Liver (tissue), 9 donors: ENCODE measurements around the gene EHMT1. TPM values are rescaled to one million over a fixed set of nuclear protein-coding genes. Genes with fewer than 3 reads are reported as not detected.

Experiments used
- DNase-seq: peaks from one replicate; pipeline ENCODE4 v3.0.0-alpha.2; 2017; ENCODE audit warnings: low spot score
- H3K27ac ChIP-seq, 2 donors: one replicate each; pipeline ENCODE4 v1.7.0; 2013; ENCODE audit warnings: inconsistent platforms in 2 of 2, low read length in 2 of 2, control low read depth in 1 of 2, low read depth in 1 of 2, mild to moderate bottlenecking in 1 of 2
- H3K27me3 ChIP-seq, 4 donors: one replicate each; pipeline versions ENCODE4 v1.6.1 to v1.7.0; 2013; ENCODE audit warnings: low read length in 3 of 4, inconsistent platforms in 1 of 4, mild to moderate bottlenecking in 1 of 4, moderate library complexity in 1 of 4; ENCODE audit not compliant: control insufficient read depth in 4 of 4, insufficient read depth in 4 of 4
- H3K36me3 ChIP-seq, 4 donors: one replicate each; pipeline versions ENCODE4 v1.6.1 to v1.7.0; 2013; ENCODE audit warnings: low read length in 3 of 4, mild to moderate bottlenecking in 3 of 4, low read depth in 1 of 4, moderate library complexity in 1 of 4; ENCODE audit not compliant: control insufficient read depth in 4 of 4, insufficient read depth in 3 of 4
- H3K4me1 ChIP-seq, 4 donors: one replicate each; pipeline versions ENCODE4 v1.6.1 to v1.7.0; 2013; ENCODE audit warnings: low read length in 3 of 4, mild to moderate bottlenecking in 3 of 4, moderate library complexity in 1 of 4; ENCODE audit not compliant: control insufficient read depth in 4 of 4, insufficient read depth in 4 of 4
- H3K4me3 ChIP-seq, 3 donors: one replicate each; pipeline versions ENCODE4 v1.6.1 to v1.7.0; 2013; ENCODE audit warnings: low read length in 3 of 3, control low read depth in 1 of 3, low read depth in 1 of 3, mild to moderate bottlenecking in 1 of 3
- H3K9ac ChIP-seq, 2 donors: one replicate each; pipeline ENCODE4 v1.7.0; 2013; ENCODE audit warnings: low read length in 2 of 2, mild to moderate bottlenecking in 2 of 2, moderate library complexity in 2 of 2, control low read depth in 1 of 2, low read depth in 1 of 2
- H3K9me3 ChIP-seq, 4 donors: one replicate each; pipeline versions ENCODE4 v1.6.1 to v1.7.0; 2013; ENCODE audit warnings: low read length in 3 of 4; ENCODE audit not compliant: control insufficient read depth in 4 of 4
- CTCF ChIP-seq: fragments of 150-350 bp; IDR thresholded peaks from 2 replicates; pipeline ENCODE4 v1.5.1; 2017; ENCODE audit warnings: improper control_type of control experiment, low read depth, low read length; ENCODE audit not compliant: missing input control
- EGR1 ChIP-seq, 2 donors: IDR thresholded peaks; 2 replicates each; pipeline ENCODE4 v1.6.1; 2016 to 2018; ENCODE audit warnings: antibody characterized with exemption in 2 of 2, low read depth in 2 of 2
- FOXA1 ChIP-seq: IDR thresholded peaks from 2 replicates; pipeline ENCODE4 v1.6.1; 2016; ENCODE audit warnings: antibody characterized with exemption
- GABPA ChIP-seq, 2 donors: IDR thresholded peaks in 1 of 2; conservative IDR thresholded peaks in 1 of 2; 2 replicates each; pipeline ENCODE4 v1.6.1; 2016; ENCODE audit warnings: antibody characterized with exemption in 2 of 2, mild to moderate bottlenecking in 1 of 2, moderate library complexity in 1 of 2
- HNF4A ChIP-seq, 2 donors: conservative IDR thresholded peaks; 2 replicates each; pipeline ENCODE4 v1.6.1; 2016; ENCODE audit warnings: antibody characterized with exemption in 2 of 2, mild to moderate bottlenecking in 2 of 2
- HNF4G ChIP-seq: IDR thresholded peaks from 2 replicates; pipeline ENCODE4 v1.6.1; 2016; ENCODE audit warnings: antibody characterized with exemption
- JUND ChIP-seq, 2 donors: IDR thresholded peaks; 2 replicates each; pipeline ENCODE4 v1.6.1; 2016; ENCODE audit warnings: antibody characterized with exemption in 2 of 2
- RXRA ChIP-seq, 2 donors: IDR thresholded peaks; 2 replicates each; pipeline ENCODE4 v1.6.1; 2017 to 2018; ENCODE audit warnings: antibody characterized with exemption in 2 of 2, mild to moderate bottlenecking in 1 of 2
- SP1 ChIP-seq: IDR thresholded peaks from 2 replicates; pipeline ENCODE4 v1.6.1; 2018; ENCODE audit warnings: antibody characterized with exemption, mild to moderate bottlenecking
- TAF1 ChIP-seq: conservative IDR thresholded peaks from 2 replicates; pipeline ENCODE4 v1.6.1; 2016; ENCODE audit warnings: antibody characterized with exemption, mild to moderate bottlenecking
- YY1 ChIP-seq: IDR thresholded peaks from 2 replicates; pipeline ENCODE4 v1.6.1; 2016; ENCODE audit warnings: antibody characterized with exemption, mild to moderate bottlenecking
- ZBTB33 ChIP-seq: IDR thresholded peaks from 2 replicates; pipeline ENCODE4 v1.6.1; 2016; ENCODE audit warnings: antibody characterized with exemption
- WGBS: extraction: QIAGEN DNeasy Blood & Tissue Kit; methylation state at CpG from one replicate; pipeline ENCODE4 v1.1.7; 2013; 5-methylcytosine and 5-hydroxymethylcytosine counted together
- polyA plus RNA-seq, 2 donors: library from polyadenylated mRNA; stranded (reverse) in 1 of 2; unstranded in 1 of 2; fragments of 200-250 nt in 1 of 2; fragments of >200 nt in 1 of 2; fragmentation: Nextera tagmentation in 1 of 2; extraction: Ambion mirVana in 1 of 2; gene quantifications; one replicate each; pipeline versions ENCODE4 v1.2.1 to v1.2.3, GENCODE V29; 2013 to 2015
- total RNA-seq, 2 donors: library from RNA; depleted of rRNA; stranded (reverse); fragments of >200 nt; gene quantifications; one replicate each; pipeline ENCODE4 v1.2.3, GENCODE V29; 2014
- TF ChIP-seq, protein P1 (sequence below): IDR thresholded peaks from 2 replicates; pipeline ENCODE4 v1.6.1; 2016; ENCODE audit warnings: antibody characterized with exemption
- TF ChIP-seq, protein P2 (sequence below): IDR thresholded peaks from 2 replicates; pipeline ENCODE4 v1.6.1; 2016; ENCODE audit warnings: antibody characterized with exemption
- donor health status: healthy.
- donor health status: healthy.
- donor health status: healthy.
- donor health status: healthy.
- donor health status: healthy.

The EHMT1 gene
- total and polyA plus RNA-seq, 4 donors: 16.1 to 48.2 (median 27.3) TPM

DNA sequence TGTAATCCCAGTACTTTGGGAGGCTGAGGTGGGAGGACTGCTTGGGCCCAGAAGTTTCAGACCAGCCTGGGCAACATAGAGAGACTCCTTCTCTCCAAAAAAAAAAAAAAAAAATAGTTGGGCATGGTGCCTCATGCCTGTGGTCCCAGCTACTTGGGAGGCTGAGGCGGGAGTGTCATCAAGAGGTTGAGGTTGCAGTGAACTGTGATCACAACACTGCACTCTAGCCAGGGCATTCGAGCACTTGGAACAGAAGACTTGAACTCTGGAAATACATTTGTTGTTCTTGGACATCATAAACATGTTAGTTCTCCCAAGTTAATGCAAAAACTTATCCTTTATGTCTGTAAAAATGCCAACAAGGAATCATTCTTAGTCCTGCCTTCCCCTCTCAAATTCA is 29.6 kb downstream of the EHMT1 start:
- Histone ChIP-seq H3K27ac (no peak overlapping the region), H3K4me1 (no peaks in the 10 kb centered on the region), H3K9ac (no peak overlapping the region), H3K36me3 (peaks cover 0 to 6% (median 1%) of the 10 kb centered on the region in 4 donors), H3K4me3 (no peak overlapping the region), H3K27me3 (no peaks in the 10 kb centered on the region), H3K9me3 (no peaks in the 10 kb centered on the region)
- 89% methylated on average over 2 of the region's 2 CpGs for WGBS
- DNase-seq: no peak
- TF ChIP-seq JUND (IDR thresholded peaks at IDR 0.05) (no peak), CTCF (no peak), HNF4A (conservative IDR thresholded peaks at IDR 0.05) (no peak), FOXA1 (no peak), GABPA (IDR thresholded peaks at IDR 0.05 in 1 of 2, conservative IDR thresholded peaks at IDR 0.05 in 1 of 2) (no peak), HNF4G (no peak)
- TF ChIP-seq, protein P1, sequence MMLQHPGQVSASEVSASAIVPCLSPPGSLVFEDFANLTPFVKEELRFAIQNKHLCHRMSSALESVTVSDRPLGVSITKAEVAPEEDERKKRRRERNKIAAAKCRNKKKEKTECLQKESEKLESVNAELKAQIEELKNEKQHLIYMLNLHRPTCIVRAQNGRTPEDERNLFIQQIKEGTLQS: no peak

DNA sequence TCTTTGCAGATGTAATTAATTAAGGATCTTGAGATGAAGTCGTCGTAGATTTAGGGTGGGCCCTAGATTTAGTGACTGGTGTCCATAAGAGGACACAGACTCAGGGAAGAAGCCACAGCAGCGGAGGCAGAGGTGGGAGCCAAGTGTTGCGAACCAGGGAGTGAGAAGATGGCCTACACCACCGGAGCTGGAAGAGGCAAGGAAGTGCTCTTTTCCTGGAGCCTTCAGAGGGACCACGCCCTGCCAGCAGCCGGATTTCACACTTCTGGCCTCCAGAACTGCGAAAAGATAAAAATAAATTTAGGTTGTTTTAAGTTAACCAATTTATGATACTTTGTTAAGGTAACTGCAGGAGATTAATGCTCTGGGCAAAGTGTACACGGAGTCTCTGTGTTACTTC is 30.7 kb downstream of the EHMT1 start:
- no peak overlapping the region for H3K4me3 ChIP-seq
- no peak overlapping the region for H3K9ac ChIP-seq
- H3K27me3 ChIP-seq: no peaks in the 10 kb centered on the region
- no peak for DNase-seq
- no peaks in the 10 kb centered on the region for H3K4me1 ChIP-seq
- peaks cover 0 to 6% (median 2%) of the 10 kb centered on the region in 4 donors for H3K36me3 ChIP-seq
- H3K9me3 ChIP-seq: no peaks in the 10 kb centered on the region
- no peak for TF ChIP-seq HNF4G
- no peak for TF ChIP-seq RXRA (IDR thresholded peaks at IDR 0.05)
- TF ChIP-seq, protein P1: no peak
- TF ChIP-seq TAF1: no peak
- WGBS: 86% methylated on average over 9 of the region's 9 CpGs
- H3K27ac ChIP-seq: no peak overlapping the region

- H3K27ac ChIP-seq: no peak overlapping the region
- 91% methylated on average over 2 of the region's 2 CpGs for WGBS
- TF ChIP-seq, protein P1: no peak
- TF ChIP-seq RXRA (IDR thresholded peaks at IDR 0.05) (no peak), ZBTB33 (no peak), HNF4G (no peak), CTCF (no peak), HNF4A (conservative IDR thresholded peaks at IDR 0.05) (no peak), JUND (IDR thresholded peaks at IDR 0.05) (no peak), YY1 (no peak), TAF1 (no peak), EGR1 (IDR thresholded peaks at IDR 0.05; ENCODE audit: low read depth in 2 of 2) (no peak), SP1 (no peak), FOXA1 (no peak)
- TF ChIP-seq, protein P2, sequence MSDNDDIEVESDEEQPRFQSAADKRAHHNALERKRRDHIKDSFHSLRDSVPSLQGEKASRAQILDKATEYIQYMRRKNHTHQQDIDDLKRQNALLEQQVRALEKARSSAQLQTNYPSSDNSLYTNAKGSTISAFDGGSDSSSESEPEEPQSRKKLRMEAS: no peak
- DNase-seq: no peak
- no peak overlapping the region for H3K9ac ChIP-seq
- no peaks in the 10 kb centered on the region for H3K9me3 ChIP-seq
- H3K27me3 ChIP-seq: no peaks in the 10 kb centered on the region
- peaks cover 0 to 8% (median 2%) of the 10 kb centered on the region in 4 donors for H3K36me3 ChIP-seq
- H3K4me3 ChIP-seq: no peak overlapping the region
- H3K4me1 ChIP-seq: no peaks in the 10 kb centered on the region
Measured at GRCh38 chr9:137650259-137650658, 31.5 kb downstream of the EHMT1 start.
